NCI-H1436 (cell line): Measurements from ENCODE around the gene PFDN1.
"Not testable (repeated sequence)": the region's sequence is repeated elsewhere in the genome, so short reads cannot be mapped to it uniquely, and the experiment has no call there.

Experiments
- DNase-seq: peaks from one replicate; lab custom pipeline; 2025; lab: John Stamatoyannopoulos, UW

The PFDN1 gene

GRCh38 chr5:140302786-140303639 is at the start of gene PFDN1:
Gene PFDN1, minus strand, starts transcription at chr5:140303101. Its CDS starts 28 bp downstream, at chr5:140303073.
- DNase-seq, result peak; percentile 91

DNA sequence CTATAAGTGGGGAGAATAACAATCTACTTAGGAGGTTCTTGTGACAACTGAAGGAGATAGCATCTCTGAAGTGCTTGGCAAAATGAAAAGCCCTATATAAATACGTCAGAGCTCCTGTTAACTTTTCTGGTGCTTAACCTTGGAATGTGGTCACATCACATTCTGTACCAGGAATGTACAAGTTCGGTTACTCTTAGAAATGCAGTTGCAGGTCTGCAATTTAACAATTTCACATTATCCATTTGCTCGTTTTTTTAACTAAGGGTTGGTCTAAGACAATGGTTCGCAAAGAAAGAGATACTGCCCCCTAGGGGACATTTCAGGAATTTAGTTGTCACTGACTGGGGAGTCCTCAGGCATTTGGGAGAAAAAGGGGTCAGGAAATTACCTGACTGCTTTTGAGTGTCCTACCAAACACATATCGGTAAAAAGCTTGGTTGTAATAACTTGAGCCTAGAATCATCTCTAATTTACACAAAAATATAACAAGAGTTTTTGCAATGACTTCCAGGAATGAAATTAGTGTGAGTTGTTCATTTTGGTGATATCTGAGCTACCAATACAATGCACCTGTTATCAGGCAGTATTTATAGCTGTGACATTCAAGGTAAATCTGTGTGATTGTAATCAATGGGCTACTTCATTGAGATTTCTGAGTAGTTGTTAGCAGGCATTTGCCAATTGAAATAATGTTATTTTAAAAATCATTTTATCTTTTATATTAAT is 48.9 kb upstream of the PFDN1 start:
- peak; percentile 56 for DNase-seq

GRCh38 chr5:140349244-140349643 is 46.3 kb upstream of the PFDN1 start:
- DNase-seq, result no peak

- DNase-seq, result no peak
These were observed 45.2 kb upstream of the PFDN1 start for GRCh38 chr5:140348104-140348503.

GRCh38 chr5:140347360-140347759 is 44.5 kb upstream of the PFDN1 start:
- DNase-seq, result no peak

- DNase-seq, result peak; percentile 24
These were observed 43.7 kb upstream of the PFDN1 start, which contains the start of gene HBEGF for GRCh38 chr5:140346348-140347221. Gene HBEGF, minus strand, starts transcription at chr5:140346603. Its CDS starts 275 bp downstream, at chr5:140346328.

DNA sequence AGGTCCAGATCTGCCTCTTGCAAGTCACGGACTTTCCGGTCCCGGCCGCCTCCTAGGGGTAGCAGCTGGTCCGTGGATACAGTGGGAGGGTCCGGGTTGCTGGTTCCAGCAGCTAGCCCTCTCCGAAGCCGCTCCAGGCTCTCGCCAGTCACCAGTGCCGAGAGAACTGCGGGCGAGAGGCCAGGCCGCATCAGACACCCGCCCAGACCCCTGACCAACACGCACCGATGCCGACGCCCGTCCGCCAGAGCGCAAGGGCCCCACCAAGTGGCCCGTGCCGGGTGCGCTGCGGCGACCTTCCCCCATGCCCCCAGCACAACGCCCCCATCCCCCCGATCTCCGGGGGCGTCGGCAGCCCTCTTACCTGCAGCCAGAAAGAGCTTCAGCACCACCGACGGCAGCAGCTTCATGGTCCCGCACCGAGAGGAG is 43.0 kb upstream of the PFDN1 start:
- no peak for DNase-seq

- no peak for DNase-seq
These were observed 42.0 kb upstream of the PFDN1 start for GRCh38 chr5:140344683-140345423.

- not testable (repeated sequence) for DNase-seq
These were observed 40.9 kb upstream of the PFDN1 start for GRCh38 chr5:140343849-140344248.

DNA sequence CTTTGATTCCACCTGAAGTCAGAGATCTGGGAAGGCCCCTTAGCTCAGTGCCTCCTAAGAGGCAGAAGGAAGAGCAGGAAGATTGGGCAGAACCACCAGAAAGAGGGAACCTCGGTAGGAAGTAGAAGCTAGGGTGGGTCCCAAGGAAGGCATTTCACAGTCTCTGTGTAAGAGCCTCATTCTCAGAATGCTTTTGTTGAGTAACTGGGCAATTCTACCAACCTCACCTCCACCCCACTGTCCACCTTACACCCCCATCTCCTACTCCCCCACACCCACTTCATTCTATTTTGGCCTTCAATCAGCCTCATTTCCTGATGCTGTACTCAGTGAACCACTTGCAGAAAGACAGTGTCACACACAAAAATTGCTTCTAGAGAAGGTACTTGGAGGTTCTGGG is 40.0 kb upstream of the PFDN1 start:
- DNase-seq, result no peak

- DNase-seq, result no peak
These were observed 39.4 kb upstream of the PFDN1 start for GRCh38 chr5:140342287-140342686.

- no peak for DNase-seq
These were observed 38.7 kb upstream of the PFDN1 start for GRCh38 chr5:140341591-140341990.

- DNase-seq, result no peak
These were observed 37.8 kb upstream of the PFDN1 start for GRCh38 chr5:140340605-140341121.

- DNase-seq, result no peak
These were observed 36.7 kb upstream of the PFDN1 start for GRCh38 chr5:140339636-140340035.

DNA sequence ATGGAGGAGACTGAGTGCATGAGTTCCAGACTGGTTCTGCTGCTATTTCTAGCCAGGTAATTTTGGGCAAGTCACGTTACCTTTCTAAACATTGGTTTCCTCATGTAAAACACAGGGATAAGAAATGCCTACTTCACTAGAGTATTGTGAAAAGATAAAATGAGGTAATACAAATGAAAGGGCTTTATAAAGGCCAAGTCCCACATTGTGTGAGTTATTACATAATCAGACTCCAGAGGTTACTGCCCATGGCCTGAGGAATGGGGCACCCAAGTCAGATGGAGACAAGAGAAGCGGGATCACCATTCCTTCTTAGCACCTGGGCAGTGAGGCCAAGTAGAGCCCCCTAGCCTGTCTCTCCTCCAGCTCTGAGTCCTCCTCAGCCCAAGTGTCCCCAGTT is 36.0 kb upstream of the PFDN1 start:
- no peak for DNase-seq

DNA sequence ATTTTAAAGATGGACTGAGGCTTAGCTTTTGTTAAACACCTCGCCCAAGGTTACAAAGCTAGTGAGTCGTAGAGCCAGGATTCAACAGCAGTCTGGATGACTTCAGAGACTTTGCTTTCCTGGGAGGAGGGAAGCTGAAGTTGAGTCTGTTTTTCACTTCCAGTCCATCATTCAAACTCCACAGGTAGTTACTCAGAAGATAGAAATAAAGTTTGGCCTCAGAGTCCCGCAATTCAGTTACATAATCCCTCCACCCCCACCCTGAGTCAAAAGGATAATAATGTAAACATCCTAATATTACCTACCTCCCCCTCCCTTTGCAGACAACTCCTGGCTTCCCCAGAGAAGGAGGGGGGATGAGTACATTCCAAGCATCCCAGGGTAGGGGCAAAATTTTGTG is 35.4 kb upstream of the PFDN1 start:
- no peak for DNase-seq

DNA sequence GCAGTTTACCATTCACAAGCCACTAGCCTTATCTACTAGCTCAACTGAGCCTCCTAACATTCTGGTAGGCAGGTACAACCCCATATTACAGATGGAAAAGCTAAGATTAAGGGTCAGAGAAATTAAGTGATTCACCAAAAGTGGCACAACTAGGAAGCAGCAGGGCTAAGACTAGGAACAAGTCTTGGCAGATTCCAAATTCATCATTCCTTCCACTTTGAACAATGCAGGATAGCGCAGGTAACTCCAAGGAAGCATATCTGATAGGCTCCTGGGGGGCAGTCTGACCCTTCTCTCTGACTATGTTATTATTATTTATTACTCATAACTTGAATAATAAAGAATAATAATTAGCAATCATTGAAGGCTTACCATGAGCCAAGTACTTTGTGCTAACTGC is 35.0 kb upstream of the PFDN1 start:
- no peak for DNase-seq

DNA sequence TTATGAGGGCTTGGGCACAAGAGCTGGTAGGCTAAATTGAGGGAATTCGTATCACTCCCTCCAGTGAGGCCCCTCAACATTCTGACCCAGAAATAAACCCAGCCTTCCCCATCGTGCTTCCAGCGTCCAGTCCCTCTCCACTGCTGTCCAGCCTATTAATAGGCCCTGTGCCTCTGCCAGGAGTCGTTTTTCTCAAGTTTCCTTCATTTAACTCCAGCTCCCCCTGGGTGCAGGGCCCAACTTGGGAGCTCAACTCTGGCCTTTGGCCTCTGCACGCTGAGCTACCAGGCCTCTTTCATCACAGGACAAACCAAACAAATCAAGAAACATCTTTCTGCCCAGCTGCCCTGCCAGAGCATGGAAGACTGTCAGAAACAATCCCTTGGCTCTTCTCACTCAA is 33.5 kb upstream of the PFDN1 start:
- DNase-seq, result no peak

GRCh38 chr5:140331638-140332037 is 28.7 kb upstream of the PFDN1 start:
- DNase-seq, result no peak

DNA sequence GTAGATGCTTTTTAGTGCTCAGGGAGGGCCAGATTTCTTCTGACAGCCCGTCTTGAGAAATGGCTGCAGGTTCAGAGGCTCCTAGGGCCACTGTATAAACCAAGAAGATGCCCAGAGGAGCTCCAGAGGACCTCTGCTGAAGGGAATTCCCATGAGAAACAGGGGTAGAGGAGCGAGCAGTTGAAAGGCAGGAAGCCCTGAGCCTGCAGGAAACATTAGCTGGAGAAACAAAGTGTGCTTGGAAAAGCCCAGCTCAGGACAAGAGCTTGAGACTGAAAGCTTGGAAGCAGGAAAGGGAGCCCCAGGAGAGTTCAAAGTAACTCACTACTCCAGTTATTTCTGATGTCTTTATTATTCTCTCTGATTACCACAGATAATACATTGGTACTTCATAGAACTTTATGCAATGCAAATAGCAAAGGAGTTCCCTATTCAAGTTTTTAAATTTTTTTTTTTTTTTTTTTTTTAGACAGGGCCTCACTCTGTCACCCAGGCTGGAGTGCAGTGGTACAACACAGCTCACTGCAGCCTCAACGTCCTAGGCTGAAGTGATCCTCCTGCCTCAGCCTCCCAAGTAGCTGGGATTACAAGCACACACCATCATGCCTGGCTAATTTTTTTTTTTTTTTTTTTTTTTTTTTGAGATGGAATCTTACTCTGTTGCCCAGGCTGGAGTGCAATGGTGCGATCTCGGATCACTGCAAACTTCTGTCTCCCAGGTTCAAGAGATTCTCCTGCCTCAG is 27.0 kb upstream of the PFDN1 start:
- DNase-seq, result no peak
